Hepatocyte (in vitro differentiated cells): ENCODE measurements around the gene ADD2.

ENCODE experiments used
- CTCF ChIP-seq: fragments of 200-600 bp; sonication (generic); IDR thresholded peaks from 2 replicates; pipeline ENCODE4 v1.5.1; 2016; ENCODE audit warnings: antibody characterized with exemption, mild to moderate bottlenecking; ENCODE audit not compliant: poor library complexity
- EZH2 ChIP-seq: fragments of 200-600 bp; sonication (generic); IDR thresholded peaks from 2 replicates; pipeline ENCODE4 v1.6.1; 2016; ENCODE audit warnings: antibody characterized with exemption, mild to moderate bottlenecking, borderline replicate concordance
- EZH2phosphoT487 ChIP-seq: fragments of 200-600 bp; sonication (generic); IDR thresholded peaks from one replicate; pipeline ENCODE4 v1.6.1; 2018; ENCODE audit warnings: antibody characterized with exemption, mild to moderate bottlenecking, low read depth, moderate library complexity; ENCODE audit not compliant: unreplicated experiment, severe bottlenecking

- TF ChIP-seq EZH2 (no peak), CTCF (no peak), EZH2phosphoT487 (no peak)
Measured at GRCh38 chr2:70746094-70746974, 21.7 kb downstream of the ADD2 start.
